ENCODE data around the gene CNPPD1.

CNPPD1 gene

GRCh38 chr2:219176818-219177551 lies at the start of gene CNPPD1:
Gene CNPPD1 (minus strand): TSS chr2:219176925. CDS start chr2:219176828, 97 bp downstream.
- DNase-seq = peak; percentile 75

GRCh38 chr2:219225350-219225749 lies 48.6 kb upstream of the CNPPD1 start:
- peak; percentile 84 for DNase-seq

GRCh38 chr2:219223831-219224610 lies 47.3 kb upstream of the CNPPD1 start:
- DNase-seq = no peak

- no peak for DNase-seq
Measured at GRCh38 chr2:219221957-219222518, 45.3 kb upstream of the CNPPD1 start.

- DNase-seq = no peak
Measured at GRCh38 chr2:219220652-219221402, 44.1 kb upstream of the CNPPD1 start.

GRCh38 chr2:219219784-219220532 lies 43.2 kb upstream of the CNPPD1 start:
- no peak for DNase-seq

GRCh38 chr2:219218732-219219701 lies 42.3 kb upstream of the CNPPD1 start, which contains the start of gene ABCB6:
Gene ABCB6 (minus strand): TSS chr2:219218958. CDS start chr2:219218673, 285 bp downstream.
- no peak for DNase-seq

GRCh38 chr2:219218217-219218731 lies 41.5 kb upstream of the CNPPD1 start:
- DNase-seq = no peak

GRCh38 chr2:219216535-219216915 lies 39.8 kb upstream of the CNPPD1 start:
- DNase-seq = no peak

GRCh38 chr2:219215871-219216534 lies 39.3 kb upstream of the CNPPD1 start:
- DNase-seq = no peak

- DNase-seq = no peak
Measured at GRCh38 chr2:219214786-219215185, 38.1 kb upstream of the CNPPD1 start.

GRCh38 chr2:219214141-219214540 lies 37.4 kb upstream of the CNPPD1 start:
- DNase-seq = no peak

GRCh38 chr2:219213486-219214071 lies 36.9 kb upstream of the CNPPD1 start:
- no peak for DNase-seq

- DNase-seq = no peak
Measured at GRCh38 chr2:219213026-219213415, 36.3 kb upstream of the CNPPD1 start.

- DNase-seq = no peak
Measured at GRCh38 chr2:219210886-219211362, 34.2 kb upstream of the CNPPD1 start.

GRCh38 chr2:219210196-219210885 lies 33.6 kb upstream of the CNPPD1 start:
- DNase-seq = no peak

GRCh38 chr2:219209236-219210195 lies 32.8 kb upstream of the CNPPD1 start:
- DNase-seq = peak; percentile 60
